Muscle layer of duodenum (tissue), 2 donors: ENCODE data around the gene GAA.

Experiments used
- H3K27ac ChIP-seq: one replicate; pipeline ENCODE4 v1.7.0; 2013; ENCODE audit warnings: mild to moderate bottlenecking, low read length
- H3K27me3 ChIP-seq: one replicate; pipeline ENCODE4 v1.7.0; 2013; ENCODE audit warnings: low read depth, mild to moderate bottlenecking, control low read depth, low read length
- H3K36me3 ChIP-seq, 2 donors: one replicate each; pipeline ENCODE4 v1.7.0; 2013; ENCODE audit warnings: low read length in 2 of 2, control low read depth in 1 of 2, mild to moderate bottlenecking in 1 of 2; ENCODE audit not compliant: insufficient read depth in 2 of 2, control insufficient read depth in 1 of 2
- H3K4me1 ChIP-seq, 2 donors: one replicate each; pipeline ENCODE4 v1.7.0; 2013; ENCODE audit warnings: low read length in 2 of 2, mild to moderate bottlenecking in 2 of 2, control low read depth in 1 of 2, moderate library complexity in 1 of 2; ENCODE audit not compliant: insufficient read depth in 2 of 2, control insufficient read depth in 1 of 2
- H3K4me3 ChIP-seq, 2 donors: one replicate each; pipeline ENCODE4 v1.7.0; 2013; ENCODE audit warnings: low read length in 2 of 2, low read depth in 1 of 2, mild to moderate bottlenecking in 1 of 2
- H3K9me3 ChIP-seq, 2 donors: one replicate each; pipeline ENCODE4 v1.7.0; 2013; ENCODE audit warnings: low read length in 2 of 2, control low read depth in 1 of 2, mild to moderate bottlenecking in 1 of 2; ENCODE audit not compliant: control insufficient read depth in 1 of 2
- donor health status: healthy.

GAA gene

DNA sequence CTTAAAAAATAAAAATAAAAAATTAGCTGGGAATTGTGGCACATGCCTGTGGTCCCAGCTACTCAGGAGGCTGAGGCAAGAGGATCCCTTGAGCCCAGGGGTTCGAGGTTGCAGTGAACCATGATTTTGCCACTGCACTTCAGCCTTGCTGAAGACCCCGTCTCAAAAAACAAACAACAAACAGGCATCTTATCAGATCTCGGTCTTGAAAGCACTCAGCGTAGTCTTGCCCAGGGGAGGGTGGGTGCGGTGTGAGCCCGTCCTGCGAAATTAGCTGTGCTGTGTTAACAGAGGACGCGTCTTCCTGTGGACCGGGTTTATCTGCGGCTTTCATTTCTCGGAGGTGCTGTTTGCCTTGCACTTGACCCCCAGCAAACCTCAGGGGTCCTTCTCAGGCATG, 5.4 kb downstream of the GAA start:
- no peak overlapping the region for H3K4me3 ChIP-seq
- no peaks in the 10 kb centered on the region for H3K27me3 ChIP-seq
- no peaks in the 10 kb centered on the region for H3K9me3 ChIP-seq
- H3K4me1 ChIP-seq = peaks cover 0 to 11% of the 10 kb centered on the region in 2 donors
- no peak overlapping the region for H3K27ac ChIP-seq
- no peaks in the 10 kb centered on the region for H3K36me3 ChIP-seq

DNA sequence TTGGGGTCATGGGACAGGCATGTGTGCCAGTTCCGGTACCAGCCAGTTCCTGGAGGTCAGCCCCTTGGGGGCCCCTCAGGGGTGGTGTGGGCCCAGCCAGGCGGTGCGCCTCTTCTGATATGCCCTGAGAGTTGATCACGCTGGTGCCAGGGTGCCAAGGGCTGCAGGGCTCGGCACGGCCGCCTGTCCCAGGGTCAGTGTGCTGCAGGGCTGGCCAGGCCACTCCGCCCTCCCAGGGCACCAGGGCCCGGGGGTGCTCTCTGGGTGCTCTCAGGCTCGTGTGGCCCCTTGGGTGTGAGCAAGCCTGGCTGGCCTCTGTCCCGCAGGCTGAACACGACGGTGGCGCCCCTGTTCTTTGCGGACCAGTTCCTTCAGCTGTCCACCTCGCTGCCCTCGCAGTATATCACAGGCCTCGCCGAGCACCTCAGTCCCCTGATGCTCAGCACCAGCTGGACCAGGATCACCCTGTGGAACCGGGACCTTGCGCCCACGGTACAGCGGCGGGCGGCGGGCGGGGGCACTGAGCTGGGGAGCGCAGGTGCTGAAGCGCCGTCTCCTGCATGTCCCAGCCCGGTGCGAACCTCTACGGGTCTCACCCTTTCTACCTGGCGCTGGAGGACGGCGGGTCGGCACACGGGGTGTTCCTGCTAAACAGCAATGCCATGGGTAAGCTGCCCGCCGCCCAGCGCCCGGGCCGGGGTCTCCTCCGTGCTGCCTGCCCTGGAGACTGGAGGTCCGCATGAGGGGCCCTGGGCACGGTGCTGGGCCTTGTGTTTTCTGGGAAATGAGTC, 6.0 kb downstream of the GAA start:
- no peaks in the 10 kb centered on the region for H3K27me3 ChIP-seq
- H3K4me1 ChIP-seq = peaks cover 0 to 5% of the 10 kb centered on the region in 2 donors
- H3K27ac ChIP-seq = no peak overlapping the region
- peaks cover 0 to 4% of the 10 kb centered on the region in 2 donors for H3K36me3 ChIP-seq
- H3K4me3 ChIP-seq = no peak overlapping the region
- H3K9me3 ChIP-seq = no peaks in the 10 kb centered on the region

DNA sequence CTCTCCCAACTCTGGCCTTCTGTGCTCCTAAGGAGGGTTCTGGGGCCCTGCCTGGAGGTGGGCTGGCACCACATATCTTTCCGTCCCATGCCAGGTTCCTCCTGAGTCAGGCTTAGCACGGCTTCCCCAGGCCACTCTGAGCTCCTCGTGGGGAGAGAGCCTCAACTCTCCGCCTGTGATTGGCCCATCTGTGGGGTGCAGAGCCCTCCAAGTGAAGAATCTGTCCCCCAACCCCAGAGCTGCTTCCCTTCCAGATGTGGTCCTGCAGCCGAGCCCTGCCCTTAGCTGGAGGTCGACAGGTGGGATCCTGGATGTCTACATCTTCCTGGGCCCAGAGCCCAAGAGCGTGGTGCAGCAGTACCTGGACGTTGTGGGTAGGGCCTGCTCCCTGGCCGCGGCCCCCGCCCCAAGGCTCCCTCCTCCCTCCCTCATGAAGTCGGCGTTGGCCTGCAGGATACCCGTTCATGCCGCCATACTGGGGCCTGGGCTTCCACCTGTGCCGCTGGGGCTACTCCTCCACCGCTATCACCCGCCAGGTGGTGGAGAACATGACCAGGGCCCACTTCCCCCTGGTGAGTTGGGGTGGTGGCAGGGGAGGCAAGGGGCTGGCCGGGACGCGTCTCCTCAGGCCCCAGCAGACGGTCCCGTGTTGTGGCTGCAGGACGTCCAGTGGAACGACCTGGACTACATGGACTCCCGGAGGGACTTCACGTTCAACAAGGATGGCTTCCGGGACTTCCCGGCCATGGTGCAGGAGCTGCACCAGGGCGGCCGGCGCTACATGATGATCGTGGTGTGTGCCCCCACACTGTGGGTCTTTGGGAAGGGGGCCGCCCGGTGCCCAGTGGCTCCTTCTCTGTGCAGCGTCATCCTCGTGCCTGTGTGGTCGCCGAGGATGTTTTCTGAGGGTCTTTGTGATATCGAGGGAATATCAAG, 6.9 kb downstream of the GAA start:
- H3K27ac ChIP-seq = no peak overlapping the region
- H3K4me3 ChIP-seq = no peak overlapping the region
- H3K27me3 ChIP-seq = no peaks in the 10 kb centered on the region
- H3K4me1 ChIP-seq = no peaks in the 10 kb centered on the region
- no peaks in the 10 kb centered on the region for H3K9me3 ChIP-seq
- peaks cover 0 to 7% of the 10 kb centered on the region in 2 donors for H3K36me3 ChIP-seq

GRCh38 chr17:80109066-80109660, 7.8 kb downstream of the GAA start:
- Histone ChIP-seq H3K27ac (no peak overlapping the region), H3K36me3 (peaks cover 0 to 8% of the 10 kb centered on the region in 2 donors), H3K27me3 (no peaks in the 10 kb centered on the region), H3K4me1 (no peaks in the 10 kb centered on the region), H3K9me3 (no peaks in the 10 kb centered on the region), H3K4me3 (no peak overlapping the region)

- no peak overlapping the region for H3K4me3 ChIP-seq
- H3K27me3 ChIP-seq = no peaks in the 10 kb centered on the region
- no peak overlapping the region for H3K27ac ChIP-seq
- H3K4me1 ChIP-seq = no peaks in the 10 kb centered on the region
- no peaks in the 10 kb centered on the region for H3K9me3 ChIP-seq
- peaks cover 0 to 9% of the 10 kb centered on the region in 2 donors for H3K36me3 ChIP-seq
These were observed 8.5 kb downstream of the GAA start for GRCh38 chr17:80109713-80110446.

- Histone ChIP-seq H3K27ac (no peak overlapping the region), H3K9me3 (no peaks in the 10 kb centered on the region), H3K4me3 (no peak overlapping the region), H3K4me1 (no peaks in the 10 kb centered on the region), H3K27me3 (no peaks in the 10 kb centered on the region), H3K36me3 (peaks cover 0 to 13% of the 10 kb centered on the region in 2 donors)
These were observed 9.0 kb downstream of the GAA start for GRCh38 chr17:80110447-80110812.

- no peaks in the 10 kb centered on the region for H3K27me3 ChIP-seq
- H3K4me1 ChIP-seq = no peaks in the 10 kb centered on the region
- no peaks in the 10 kb centered on the region for H3K9me3 ChIP-seq
- H3K4me3 ChIP-seq = no peak overlapping the region
- H3K36me3 ChIP-seq = peaks cover 0 to 13% of the 10 kb centered on the region in 2 donors
- H3K27ac ChIP-seq = no peak overlapping the region
These were observed 9.7 kb downstream of the GAA start for GRCh38 chr17:80110927-80111701.

DNA sequence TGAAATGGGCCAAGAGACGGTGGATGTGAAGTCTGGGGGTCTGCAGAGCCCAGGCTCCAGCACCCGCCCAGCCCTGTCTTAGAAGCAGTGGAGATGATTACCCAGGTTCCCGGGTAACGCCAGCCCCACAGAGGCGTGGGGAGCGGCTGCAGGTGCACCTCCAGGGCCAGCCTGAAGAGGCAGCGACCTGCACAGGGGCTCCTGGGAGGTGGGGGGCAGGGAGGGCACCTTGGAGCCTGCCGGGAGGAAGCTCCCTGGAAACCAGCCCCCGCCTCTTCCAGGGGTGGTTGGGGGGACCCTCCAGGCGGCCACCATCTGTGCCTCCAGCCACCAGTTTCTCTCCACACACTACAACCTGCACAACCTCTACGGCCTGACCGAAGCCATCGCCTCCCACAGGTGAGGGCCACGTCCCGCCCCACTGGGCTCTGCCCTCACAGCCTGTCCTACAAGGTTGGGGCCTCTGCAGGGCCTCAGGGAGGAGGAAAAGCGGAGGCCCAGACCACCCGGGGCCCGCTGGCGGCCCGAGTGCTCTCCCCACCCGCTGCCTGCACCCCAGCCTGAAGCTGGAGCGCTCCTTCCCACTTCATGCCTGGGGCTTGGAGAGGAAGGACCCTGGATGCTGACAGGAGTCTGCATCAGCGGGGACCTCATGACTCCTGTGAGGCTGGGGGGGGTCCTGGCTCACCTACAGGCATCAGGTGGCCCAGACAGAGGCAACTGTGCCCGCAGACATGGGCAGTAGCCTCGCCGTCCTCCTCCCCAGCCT, 10.5 kb downstream of the GAA start:
- Histone ChIP-seq H3K27me3 (no peaks in the 10 kb centered on the region), H3K9me3 (no peaks in the 10 kb centered on the region), H3K4me3 (no peak overlapping the region), H3K4me1 (no peaks in the 10 kb centered on the region), H3K27ac (no peak overlapping the region), H3K36me3 (peaks cover 0 to 13% of the 10 kb centered on the region in 2 donors)

GRCh38 chr17:80112471-80113032, 11.2 kb downstream of the GAA start:
- no peak overlapping the region for H3K4me3 ChIP-seq
- peaks cover 0 to 13% of the 10 kb centered on the region in 2 donors for H3K36me3 ChIP-seq
- H3K9me3 ChIP-seq = no peaks in the 10 kb centered on the region
- H3K4me1 ChIP-seq = no peaks in the 10 kb centered on the region
- no peak overlapping the region for H3K27ac ChIP-seq
- H3K27me3 ChIP-seq = no peaks in the 10 kb centered on the region
